HG02610 (cell line): Measurements from ENCODE around the gene B4GALT6.
"Not testable (repeated sequence)": the region's sequence is repeated elsewhere in the genome, so short reads cannot be mapped to it uniquely, and the experiment has no call there.

Experiments
- ATAC-seq: cut with Tn5 transposase; IDR thresholded peaks from one replicate; pipeline ENCODE4 v1.9.1; 2021; ENCODE audit warnings: mild to moderate bottlenecking, moderate library complexity; ENCODE audit not compliant: unreplicated experiment

The B4GALT6 gene, protein sequence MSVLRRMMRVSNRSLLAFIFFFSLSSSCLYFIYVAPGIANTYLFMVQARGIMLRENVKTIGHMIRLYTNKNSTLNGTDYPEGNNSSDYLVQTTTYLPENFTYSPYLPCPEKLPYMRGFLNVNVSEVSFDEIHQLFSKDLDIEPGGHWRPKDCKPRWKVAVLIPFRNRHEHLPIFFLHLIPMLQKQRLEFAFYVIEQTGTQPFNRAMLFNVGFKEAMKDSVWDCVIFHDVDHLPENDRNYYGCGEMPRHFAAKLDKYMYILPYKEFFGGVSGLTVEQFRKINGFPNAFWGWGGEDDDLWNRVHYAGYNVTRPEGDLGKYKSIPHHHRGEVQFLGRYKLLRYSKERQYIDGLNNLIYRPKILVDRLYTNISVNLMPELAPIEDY

DNA sequence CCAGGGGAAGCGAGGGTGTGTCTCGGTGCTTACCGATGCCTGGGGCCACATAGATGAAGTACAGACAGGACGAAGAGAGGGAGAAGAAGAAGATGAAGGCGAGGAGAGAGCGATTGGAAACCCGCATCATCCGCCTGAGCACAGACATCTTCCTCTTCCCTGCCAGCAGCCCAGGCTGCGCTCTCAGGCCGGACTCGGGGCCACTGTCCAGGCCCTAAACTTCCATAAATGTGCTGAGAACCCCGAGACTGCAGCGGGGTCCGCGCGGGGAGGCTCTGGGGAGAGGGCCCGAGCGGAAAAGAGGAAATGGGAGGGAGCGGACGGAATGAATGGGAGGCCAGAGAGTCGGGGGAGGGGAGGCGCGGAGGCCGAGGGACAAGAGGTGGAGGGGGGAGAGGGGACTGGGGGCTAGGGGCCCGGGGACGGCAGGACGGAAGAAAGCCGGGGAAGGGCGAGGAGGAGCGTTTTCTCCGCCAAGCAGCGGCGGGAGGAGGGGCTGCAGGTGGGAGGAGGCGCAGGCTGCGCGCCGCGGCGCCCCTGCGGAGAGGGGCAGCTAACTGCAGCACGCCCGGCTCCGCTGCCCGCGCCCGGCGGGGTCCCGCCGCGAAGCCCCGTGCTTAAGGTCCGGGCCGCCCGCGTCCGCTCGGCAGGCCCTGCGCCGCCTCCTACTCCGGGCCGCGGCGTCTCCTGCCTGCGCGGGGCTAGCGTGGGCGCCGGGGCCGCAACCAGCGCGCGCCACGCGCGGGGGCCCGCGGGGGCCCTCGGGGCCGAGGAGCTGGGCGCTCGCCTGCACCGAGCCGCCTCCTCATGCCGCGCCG lies at the start of gene B4GALT6:
B4GALT6 (minus strand) TSS at position 303 of the 818 bp plus-strand sequence; CDS start at position 148, 155 bp downstream.
- peak; percentile 39 for ATAC-seq

DNA sequence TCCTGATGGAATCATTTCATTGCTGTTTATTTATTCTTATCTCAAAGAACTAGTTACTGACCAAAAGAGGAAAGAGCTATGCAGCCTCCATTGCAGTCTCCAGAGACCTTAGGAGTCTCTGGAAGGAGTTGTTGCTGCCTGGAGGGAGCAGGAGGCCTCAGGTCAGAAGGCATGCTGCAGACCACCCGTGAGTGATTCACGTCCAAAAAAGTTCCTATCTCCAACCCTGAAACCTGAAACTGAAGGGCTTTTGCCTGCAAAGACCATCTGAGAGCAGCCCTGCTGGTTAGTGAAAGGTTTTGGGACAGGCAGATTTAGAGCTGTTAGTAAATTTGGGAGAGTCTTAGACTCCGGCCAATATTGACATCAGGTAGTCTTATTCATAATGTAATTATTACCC lies 47.2 kb upstream of the B4GALT6 start:
- no peak for ATAC-seq

DNA sequence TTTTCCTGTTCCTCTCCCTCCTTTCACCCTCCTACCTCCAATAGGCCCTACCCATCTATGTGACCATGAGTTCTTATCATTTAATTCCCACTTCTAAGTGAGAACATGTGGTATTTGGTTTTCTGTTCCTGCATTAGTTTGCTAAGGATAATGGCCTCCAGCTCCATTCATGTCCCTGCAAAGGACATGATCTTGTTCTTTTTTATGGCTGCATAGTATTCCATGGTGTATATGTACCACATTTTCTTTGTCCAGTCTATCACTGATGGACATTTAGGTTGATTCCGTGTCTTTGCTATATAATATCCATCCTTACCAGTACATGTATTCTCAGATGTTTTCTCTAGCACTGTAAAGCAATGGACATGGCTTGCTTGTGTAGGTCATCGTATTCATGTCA lies 44.8 kb upstream of the B4GALT6 start:
- not testable (repeated sequence) for ATAC-seq

DNA sequence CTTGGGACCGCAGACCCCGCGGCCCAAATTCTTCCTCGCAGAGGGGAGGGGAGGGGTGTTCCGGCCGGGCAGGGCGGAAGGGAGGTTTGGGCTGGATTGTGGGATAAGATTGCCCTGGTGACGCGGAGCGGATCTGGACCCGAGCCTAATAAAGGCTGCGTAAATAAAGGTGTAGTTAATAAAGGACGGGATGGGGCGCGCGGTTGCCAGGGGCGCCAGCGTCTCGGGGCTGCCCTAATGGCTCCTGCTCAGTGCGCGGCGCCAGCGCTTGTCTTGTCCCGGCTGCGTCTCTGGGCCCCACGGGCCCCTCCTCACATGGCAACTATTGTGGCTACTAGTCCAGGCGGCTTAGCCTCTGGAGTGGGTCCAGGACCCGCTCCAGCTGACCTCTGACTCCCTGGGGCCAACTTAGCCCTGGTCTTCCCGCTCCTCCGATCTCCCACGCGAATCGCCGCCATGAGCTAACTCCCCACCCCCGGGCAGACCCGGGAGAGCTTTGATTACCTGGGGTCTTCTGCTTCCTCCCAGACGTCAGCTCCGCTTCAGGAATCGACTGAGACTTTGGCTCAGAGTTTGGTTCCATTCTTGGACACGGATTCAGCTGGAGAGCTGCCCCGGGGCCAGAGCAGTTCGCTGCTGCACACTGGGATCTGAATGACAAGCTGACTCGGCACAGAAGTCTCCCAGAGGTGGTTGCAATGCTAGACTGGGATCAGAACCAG lies 39.8 kb upstream of the B4GALT6 start:
- no peak for ATAC-seq

DNA sequence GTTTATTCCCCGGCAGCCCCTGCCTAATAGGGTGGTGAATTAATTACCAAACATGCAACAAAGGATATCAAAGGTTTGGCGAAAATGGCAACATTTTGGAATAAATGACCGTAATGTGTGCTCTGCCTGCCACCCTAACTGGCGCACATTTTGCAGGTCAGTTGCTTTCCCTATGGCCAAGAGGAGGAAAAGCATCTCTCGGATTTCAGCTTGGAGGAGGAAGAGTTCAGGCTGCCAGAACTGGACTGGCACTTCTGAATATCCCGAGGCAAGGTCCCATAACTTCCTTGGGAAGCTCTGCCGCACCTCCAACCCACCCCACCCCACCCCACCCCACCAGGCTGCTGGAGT lies 39.2 kb upstream of the B4GALT6 start:
- no peak for ATAC-seq

DNA sequence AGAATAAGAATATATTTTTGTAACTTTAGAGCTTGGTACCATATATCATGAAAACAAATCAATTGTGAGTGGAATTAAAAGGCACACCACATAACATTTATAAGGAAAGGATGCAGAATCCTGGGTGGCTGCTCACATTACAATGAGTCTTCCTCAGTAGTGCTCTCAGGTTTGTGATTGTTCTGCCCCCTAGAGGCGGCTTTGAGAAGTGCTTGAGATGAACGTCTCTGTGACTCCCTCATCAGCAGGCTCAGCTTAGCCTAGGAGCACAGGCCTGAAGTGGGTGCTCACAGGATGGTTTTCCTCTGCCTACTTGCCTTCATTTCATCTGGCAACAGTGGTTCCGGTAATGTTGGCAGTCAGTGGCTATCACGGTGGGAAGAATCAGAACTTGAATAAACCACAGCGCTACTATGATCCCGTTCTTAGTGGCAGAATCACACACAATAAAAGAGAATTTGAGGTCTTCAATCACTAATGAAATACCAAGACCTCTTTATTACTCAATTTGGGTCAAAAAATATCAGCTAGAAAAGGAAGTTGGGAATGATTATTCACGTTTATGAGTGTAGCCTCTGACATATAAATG lies 38.1 kb upstream of the B4GALT6 start:
- peak; percentile 96 for ATAC-seq

DNA sequence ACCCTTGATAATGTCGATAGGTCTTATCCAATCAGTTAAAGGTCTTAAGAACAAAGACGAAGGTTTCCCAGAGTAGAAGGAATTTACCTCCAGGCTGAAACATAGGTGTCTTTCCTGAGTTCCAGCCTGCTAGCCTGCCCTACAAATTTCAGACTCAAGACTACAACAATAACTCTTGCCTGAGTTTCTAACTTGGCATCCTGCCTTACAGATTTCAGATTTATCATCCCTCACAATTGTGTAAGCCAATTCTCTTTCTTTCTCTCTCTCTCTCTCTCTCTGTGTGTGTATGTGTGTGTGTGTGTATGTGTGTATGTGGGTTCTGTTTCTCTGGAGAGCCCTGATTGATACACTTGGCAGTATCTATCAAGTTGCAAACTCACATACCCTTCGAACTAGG lies 37.2 kb upstream of the B4GALT6 start:
- ATAC-seq, result no peak

DNA sequence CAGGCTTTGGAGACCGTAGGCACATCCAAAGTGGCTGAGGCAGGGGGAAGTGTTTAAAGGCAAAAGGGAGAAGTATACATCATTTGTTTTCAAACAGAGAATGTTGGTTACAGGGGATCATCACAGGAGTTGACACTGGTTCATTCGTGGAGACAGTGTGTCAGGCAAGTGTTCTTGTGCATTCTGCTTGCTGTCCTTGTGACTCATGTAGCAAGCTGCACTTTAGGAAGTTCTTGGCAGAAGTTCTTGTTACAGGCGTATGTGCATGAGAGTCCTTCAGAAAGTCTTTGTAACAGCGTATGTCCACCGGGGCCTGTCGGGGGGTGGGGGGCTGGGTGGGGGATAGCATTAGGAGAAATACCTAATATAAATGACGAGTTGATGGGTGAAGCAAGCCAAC lies 36.5 kb upstream of the B4GALT6 start:
- ATAC-seq, result no peak

DNA sequence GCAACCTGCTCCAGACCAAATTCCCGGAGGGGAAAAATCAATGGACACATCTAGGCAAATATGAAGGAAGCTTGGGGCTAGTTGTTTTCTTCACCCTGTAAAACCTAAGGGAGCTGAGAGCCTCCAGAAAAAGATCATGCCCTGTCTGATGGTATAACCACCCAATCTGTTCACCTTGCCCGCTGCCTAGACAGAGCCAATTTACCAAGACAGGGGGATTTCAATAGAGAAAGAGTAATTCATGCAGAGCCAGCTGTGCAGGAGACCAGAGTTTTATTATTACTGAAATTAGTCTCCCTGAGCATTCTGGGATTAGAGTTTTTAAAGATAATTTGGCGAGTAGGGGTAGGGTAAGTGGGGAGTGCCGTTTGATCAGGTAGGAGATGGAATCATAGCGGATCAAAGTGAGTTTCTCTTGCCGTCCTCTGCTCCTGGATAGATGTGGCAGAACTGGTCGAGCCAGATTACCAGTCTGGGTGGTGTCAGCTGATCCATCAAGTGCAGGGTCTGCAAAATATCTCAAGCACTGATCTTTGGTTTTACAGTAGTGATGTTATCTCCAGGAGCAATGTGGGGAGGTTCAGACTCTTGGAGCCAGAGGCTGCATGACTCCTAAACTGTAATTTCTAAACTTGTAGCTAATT lies 35.1 kb upstream of the B4GALT6 start:
- ATAC-seq, result no peak

DNA sequence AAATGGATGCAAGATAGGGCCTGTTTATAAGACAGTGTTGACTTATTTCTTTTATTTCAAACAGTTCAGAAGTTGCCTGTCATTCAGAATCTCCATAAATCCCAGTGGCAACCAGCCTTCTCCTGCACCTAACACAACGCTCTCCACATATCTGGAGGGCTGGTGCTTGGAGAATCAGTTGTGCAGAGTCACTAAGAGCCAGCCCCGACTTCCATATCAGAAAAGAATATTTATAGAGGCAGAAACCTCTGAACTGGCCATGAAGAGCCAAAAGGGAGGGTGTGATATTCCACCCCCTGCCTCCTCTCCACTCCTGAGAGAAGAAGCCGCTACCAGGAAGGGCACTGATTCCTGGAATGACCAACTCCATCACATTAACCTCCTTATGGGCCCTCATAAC lies 34.0 kb upstream of the B4GALT6 start:
- no peak for ATAC-seq

DNA sequence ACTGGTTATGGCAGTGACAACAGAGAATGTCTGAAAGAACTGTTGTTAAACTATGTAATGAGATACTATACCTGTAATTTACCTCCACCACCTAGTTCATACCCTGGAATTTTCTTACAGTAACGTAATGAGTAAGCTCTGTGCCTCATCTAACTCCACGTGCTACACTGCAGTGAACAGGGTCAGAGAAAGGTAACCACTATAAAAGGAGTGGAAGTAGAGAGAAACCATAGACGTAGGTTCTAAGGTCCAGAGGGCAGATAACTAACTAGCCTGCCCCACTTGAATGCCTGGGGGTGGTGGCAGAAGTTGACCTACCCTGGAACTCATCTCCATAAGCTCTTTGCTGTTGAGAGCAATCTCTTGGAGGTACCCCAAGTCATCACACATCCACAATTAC lies 32.0 kb upstream of the B4GALT6 start:
- ATAC-seq, result peak; percentile 92

DNA sequence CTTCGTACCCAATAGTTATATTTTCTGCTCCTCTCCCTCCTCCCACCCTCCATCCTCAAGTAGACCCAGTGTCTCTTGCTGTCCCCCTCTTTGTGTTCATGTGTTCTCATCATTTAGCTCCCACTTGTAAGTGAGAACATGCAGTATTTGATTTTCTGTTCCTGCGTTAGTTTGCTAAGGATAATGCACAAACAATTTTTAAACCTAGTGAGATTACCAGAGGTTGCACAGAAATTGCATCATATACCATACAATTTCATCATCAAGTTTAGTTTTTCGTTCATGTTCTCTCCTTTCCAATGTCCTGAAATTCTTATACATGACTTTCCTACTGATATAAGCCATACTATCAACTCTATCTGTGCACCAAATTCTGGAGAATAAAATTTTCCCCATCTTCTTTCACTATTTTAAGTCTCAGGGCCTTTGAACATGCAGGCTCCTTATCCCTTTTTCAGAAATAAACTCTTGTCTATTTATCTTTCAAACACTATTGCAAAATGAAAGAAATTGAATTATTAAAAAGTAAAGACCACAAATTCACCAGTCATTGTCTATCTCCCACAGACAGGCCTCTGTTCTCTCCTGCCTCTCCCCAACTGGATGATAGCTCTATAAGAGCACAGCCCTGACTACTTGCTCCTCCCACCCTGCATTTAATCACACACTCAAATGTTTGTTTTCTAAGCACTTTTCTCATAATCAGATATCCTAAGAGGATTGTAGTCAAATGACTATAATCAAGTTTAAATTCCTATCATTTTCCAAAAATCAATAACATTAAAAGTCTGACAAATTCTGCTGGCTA lies 27.2 kb upstream of the B4GALT6 start:
- no peak for ATAC-seq

DNA sequence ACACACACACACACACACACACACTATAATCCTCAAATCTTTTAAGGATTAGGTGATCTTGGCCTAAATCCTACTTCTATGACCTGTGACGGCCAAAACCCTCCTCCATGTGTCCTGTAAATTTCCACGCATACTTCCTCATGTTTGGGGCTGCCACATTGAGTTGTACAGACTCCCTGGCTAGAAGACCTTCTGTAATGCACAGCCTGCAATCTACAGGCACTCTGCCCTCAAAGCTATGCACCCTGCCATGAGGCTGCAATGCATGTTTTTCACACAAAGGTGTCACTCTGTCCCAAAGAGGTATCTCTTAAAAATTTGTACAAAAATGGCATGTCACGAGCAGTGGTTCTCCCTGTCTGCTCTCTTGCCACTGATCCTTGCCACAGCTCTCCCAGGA lies 26.4 kb upstream of the B4GALT6 start:
- no peak for ATAC-seq

DNA sequence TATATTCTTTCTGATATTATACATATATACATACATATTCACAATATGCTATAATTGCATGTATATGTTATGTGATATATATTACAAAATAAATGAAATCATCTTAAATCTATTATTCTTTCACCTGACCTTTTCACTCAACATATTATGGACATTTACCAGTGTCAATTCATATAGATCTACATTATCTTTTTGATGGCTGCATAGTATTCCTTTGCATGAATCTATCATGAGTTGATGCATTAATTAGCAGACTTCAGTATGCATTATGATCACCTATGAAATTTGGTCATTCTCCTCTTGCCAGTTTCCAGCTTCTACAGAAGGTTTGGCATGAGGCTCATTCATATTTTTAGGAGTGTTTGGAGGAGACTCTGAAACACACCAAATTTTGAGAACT lies 23.4 kb upstream of the B4GALT6 start:
- ATAC-seq, result no peak

DNA sequence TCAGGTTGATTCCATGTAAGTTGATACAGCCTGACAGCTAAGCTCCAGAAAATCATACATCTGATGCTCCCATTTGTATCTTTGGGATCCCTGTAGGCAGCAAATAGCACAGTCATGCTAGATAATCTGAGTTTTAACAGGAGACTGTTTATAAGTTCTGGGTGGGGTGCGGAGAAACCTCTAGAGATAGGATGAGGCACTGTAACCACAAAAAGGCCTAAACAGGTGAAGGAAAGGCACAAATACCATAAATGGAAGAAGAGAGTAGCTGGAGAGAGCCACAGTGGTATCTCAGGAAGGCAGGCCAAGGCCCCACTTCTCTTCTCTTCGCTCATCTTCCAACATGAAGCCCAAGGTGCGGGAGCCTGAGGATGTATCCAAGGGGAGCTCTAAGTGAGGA lies 18.1 kb upstream of the B4GALT6 start:
- no peak for ATAC-seq

DNA sequence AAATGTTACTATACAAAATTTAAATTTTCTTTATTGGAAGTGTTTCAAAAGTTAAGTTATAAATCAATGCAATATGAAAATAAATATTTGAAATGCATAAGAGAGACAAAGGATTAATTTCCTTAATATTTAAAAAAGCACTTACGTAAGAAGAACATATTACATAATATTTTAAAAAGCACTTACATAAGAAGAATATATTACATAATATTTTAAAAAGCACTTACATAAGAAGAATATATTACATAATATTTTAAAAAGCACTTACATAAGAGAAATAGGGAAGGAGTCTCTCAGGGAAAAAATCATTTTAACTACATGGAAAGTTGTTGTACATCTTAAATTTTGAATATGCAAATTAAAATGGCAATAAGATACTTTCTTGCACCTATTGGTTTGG lies 17.4 kb upstream of the B4GALT6 start:
- ATAC-seq, result no peak

DNA sequence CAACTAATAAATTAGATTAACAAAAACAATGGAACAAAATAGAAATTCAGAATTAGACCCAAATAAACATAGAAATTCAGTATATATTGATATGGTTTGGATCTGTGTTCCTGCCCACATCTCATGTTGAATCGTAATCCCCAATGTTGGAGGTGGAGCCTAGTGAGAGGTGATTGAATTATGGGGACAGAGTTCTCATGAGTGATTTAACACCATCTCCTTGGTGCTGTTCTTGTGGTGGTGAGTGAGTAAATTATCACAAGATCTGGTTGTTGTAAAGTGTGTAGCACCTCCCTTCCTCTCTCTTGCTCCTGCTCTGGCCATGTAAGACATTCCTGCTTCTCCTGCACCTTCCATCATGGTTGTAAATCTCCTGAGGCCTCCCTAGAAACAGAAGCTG lies 16.6 kb upstream of the B4GALT6 start:
- no peak for ATAC-seq

DNA sequence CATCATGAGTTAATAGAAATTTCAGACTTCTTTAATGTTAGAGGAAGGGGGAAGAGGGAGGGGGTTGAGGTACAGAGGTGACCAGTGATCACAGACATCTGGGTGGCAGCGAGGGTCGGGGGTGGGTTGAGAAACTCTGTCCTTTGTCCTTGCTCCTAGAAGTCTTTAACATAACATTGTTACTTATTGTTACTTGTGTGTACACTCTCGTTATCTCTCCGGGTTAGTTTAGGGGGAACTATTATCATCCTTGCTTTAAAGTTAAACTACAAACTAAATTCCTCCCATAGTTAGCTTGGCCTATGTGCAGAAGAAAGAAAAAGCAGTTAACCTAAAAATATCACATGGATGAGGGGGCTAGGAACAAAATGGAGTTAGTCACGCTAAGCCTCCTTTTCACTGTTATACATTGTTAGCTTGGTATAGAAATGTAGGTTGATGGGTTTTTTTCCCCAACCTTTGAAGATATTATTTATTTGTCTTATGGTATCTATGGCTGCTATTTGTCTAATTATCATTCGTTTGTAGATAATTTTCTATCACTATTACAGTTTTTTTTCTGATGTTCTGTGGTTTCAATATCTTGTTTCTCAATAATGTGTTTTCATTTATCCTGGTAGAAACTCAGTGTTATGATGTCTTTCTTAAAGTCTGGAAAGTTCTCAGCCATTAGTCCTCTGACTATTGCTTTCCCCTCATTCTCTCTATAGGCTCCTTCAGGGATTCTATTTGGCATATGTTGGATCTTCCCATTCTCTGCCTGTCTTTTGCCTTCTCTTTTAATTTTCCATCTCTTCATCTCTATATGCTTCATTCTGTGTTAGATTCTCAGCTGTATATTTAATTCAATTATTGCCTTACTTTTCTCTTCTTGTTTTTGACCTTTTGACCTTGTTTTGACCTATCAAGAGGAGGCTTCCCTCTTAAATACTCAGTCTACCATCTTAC lies 13.2 kb upstream of the B4GALT6 start:
- no peak for ATAC-seq

DNA sequence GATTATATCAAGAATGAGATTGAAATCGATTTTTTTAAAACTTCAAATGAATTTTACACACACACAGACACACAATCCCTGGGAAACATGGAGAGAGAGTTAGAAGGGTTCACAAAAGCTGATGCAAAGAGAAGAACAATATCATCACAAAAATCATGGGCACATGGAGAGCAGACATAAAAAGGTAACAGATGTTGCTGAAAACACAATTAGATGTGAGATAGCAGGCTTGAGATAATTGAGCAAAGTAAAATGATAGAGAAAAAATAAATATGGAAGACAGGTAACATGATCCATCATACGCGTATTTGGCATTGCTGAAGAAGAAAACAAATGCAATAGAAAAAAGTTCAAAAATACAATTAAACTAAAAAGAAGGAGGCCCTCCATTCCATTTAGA lies 11.6 kb upstream of the B4GALT6 start:
- ATAC-seq, result no peak
